Smooth muscle cell of bladder (primary cell): ENCODE measurements around the gene RPL35A. TPM values are rescaled to one million over a fixed set of nuclear protein-coding genes. Genes with fewer than 3 reads are reported as not detected.

ENCODE experiments used
- total RNA-seq: library from RNA; depleted of rRNA; stranded (reverse); fragments of >200 nt; gene quantifications from 2 replicates; pipeline ENCODE4 v1.2.3, GENCODE V29; 2014

The RPL35A gene
- total RNA-seq, result 785 and 835 TPM in 2 replicates

GRCh38 chr3:197949778-197950676, at the start of gene RPL35A:
Gene RPL35A (plus strand): TSS chr3:197950190. CDS start chr3:197950968, 778 bp downstream.

GRCh38 chr3:197959891-197960693, 10.1 kb downstream of the RPL35A start, which contains the start of gene LMLN:
Gene LMLN (plus strand): TSS chr3:197960217. CDS start chr3:197960246, 29 bp downstream.

Other genes starting within 250 kb of the RPL35A start
- gene RUBCN, start 213.3 kb upstream of the RPL35A start, total RNA-seq, result 4.3 and 5.6 TPM in 2 replicates
- 32.0 and 35.9 TPM in 2 replicates for gene FYTTD1, start 200.3 kb upstream of the RPL35A start, total RNA-seq
- 54.2 and 64.0 TPM in 2 replicates for gene LRCH3, start 158.9 kb upstream of the RPL35A start, total RNA-seq
- gene LMLN, start 10.0 kb downstream of the RPL35A start, total RNA-seq, result 6.5 and 7.3 TPM in 2 replicates